HCT116 (cell line): Measurements from ENCODE around the gene FCN3. TPM values are rescaled to one million over a fixed set of nuclear protein-coding genes. Genes with fewer than 3 reads are reported as not detected.

Experiments used
- ATAC-seq: fragments of 200-7000 bp; cut with Tn5 transposase; 2 replicates; pipeline ENCODE4 v1.9.1; 2020; ENCODE audit warnings: mild to moderate bottlenecking, moderate library complexity
- BruUV-seq: library from RNA; stranded (reverse); fragments of 400-500 nt; replicated peaks from 2 replicates; lab custom pipeline; 2021; lab: Mats Ljungman, UMichigan
- CTCF ChIA-PET: fragments of 300-600 bp; sonication (Branson Sonifier 250); formaldehyde crosslinking; loops from one replicate; lab custom pipeline; 2021; ENCODE audit warnings: antibody characterized with exemption; lab: Charles Lee
- POLR2A ChIA-PET: fragments of 300-600, 350-600 bp; sonication (Branson Sonifier 250); formaldehyde crosslinking; loops from one replicate; lab custom pipeline; 2021; ENCODE audit warnings: antibody characterized with exemption; lab: Charles Lee
- RAD21 ChIA-PET, 2 experiments: fragments of 300-600 bp; sonication (Branson Sonifier 250); formaldehyde crosslinking; loops; one replicate each; lab custom pipeline; 2023; ENCODE audit warnings: low total read pairs in 2 of 2; ENCODE audit not compliant: uncharacterized antibody in 2 of 2, unreplicated experiment in 2 of 2, low non-redundant PET in 1 of 2; lab: Charles Lee
- DNase-seq: peaks from one replicate; pipeline ENCODE4 v3.0.0-alpha.2; 2010; ENCODE audit warnings: low read depth, low spot score
- H2AFZ ChIP-seq: fragments of 200-600 bp; shearing (Covaris generic), sonication (generic); 2 replicates; pipeline ENCODE4 v1.6.1; 2017; ENCODE audit warnings: low read depth, mixed run types, mixed read lengths, antibody characterized with exemption, low read length; ENCODE audit not compliant: poor library complexity, severe bottlenecking
- H3K27ac ChIP-seq: 2 replicates; pipeline ENCODE4 v1.5.1; 2012; ENCODE audit warnings: low read depth, low read length
- H3K27me3 ChIP-seq: fragments of 200-600 bp; sonication (generic); 2 replicates; pipeline ENCODE4 v1.6.1; 2016; ENCODE audit warnings: mixed run types, low read length, mixed read lengths; ENCODE audit not compliant: insufficient read depth
- H3K36me3 ChIP-seq, 2 experiments: fragments of 200-500 bp in 1 of 2; fragments of 200-600 bp in 1 of 2; sonication (Bioruptor generic) in 1 of 2; sonication (generic) in 1 of 2; 2 replicates each; pipeline versions ENCODE4 v1.5.1 to v1.6.1; 2014 to 2016; ENCODE audit warnings: low read length in 2 of 2, inconsistent platforms in 1 of 2, mixed read lengths in 1 of 2, mixed run types in 1 of 2; ENCODE audit not compliant: insufficient read depth in 2 of 2, control insufficient read depth in 1 of 2
- H3K4me1 ChIP-seq, 2 experiments: fragments of 200-600 bp in 1 of 2; sonication (generic) in 1 of 2; 2 replicates each; pipeline versions ENCODE4 v1.5.1 to v1.6.1; 2012 to 2017; ENCODE audit warnings: low read length in 2 of 2, inconsistent platforms in 1 of 2, mild to moderate bottlenecking in 1 of 2, mixed read lengths in 1 of 2, mixed run types in 1 of 2, moderate library complexity in 1 of 2; ENCODE audit not compliant: insufficient read depth in 2 of 2, control insufficient read depth in 1 of 2
- H3K4me2 ChIP-seq: fragments of 200-600 bp; sonication (generic); 2 replicates; pipeline ENCODE4 v1.6.1; 2017; ENCODE audit warnings: mixed run types, low read length, mixed read lengths
- H3K4me3 ChIP-seq, 2 experiments: fragments of 200-600 bp in 1 of 2; sonication (generic) in 1 of 2; replicated peaks in 1 of 2; 2 replicates each; pipeline ENCODE4 v1.5.1; 2011 to 2016; ENCODE audit warnings: low read length in 2 of 2, control low read depth in 1 of 2, low read depth in 1 of 2, mild to moderate bottlenecking in 1 of 2, mixed read lengths in 1 of 2, mixed run types in 1 of 2
- H3K79me2 ChIP-seq: fragments of 200-600 bp; sonication (generic); 2 replicates; pipeline ENCODE4 v1.6.1; 2017; ENCODE audit warnings: mild to moderate bottlenecking, mixed run types, low read length, moderate library complexity, mixed read lengths; ENCODE audit not compliant: insufficient read depth
- H3K9ac ChIP-seq: fragments of 200-600 bp; sonication (generic); 2 replicates; pipeline ENCODE4 v1.6.1; 2016; ENCODE audit warnings: low read length, mixed read lengths
- H3K9me2 ChIP-seq: fragments of 200-600 bp; sonication (generic), shearing (Covaris generic); 2 replicates; pipeline ENCODE4 v1.6.1; 2017; ENCODE audit warnings: mixed run types, mild to moderate bottlenecking, moderate library complexity; ENCODE audit not compliant: insufficient read depth
- H3K9me3 ChIP-seq, 2 experiments: fragments of 200-500 bp in 1 of 2; fragments of 200-600 bp in 1 of 2; sonication (Bioruptor generic) in 1 of 2; sonication (generic) in 1 of 2; 2 replicates each; pipeline ENCODE4 v1.6.1; 2014 to 2017; ENCODE audit warnings: low read length in 2 of 2, mixed read lengths in 2 of 2, inconsistent platforms in 1 of 2, low read depth in 1 of 2, mild to moderate bottlenecking in 1 of 2, mixed run types in 1 of 2, moderate library complexity in 1 of 2; ENCODE audit not compliant: control insufficient read depth in 1 of 2, insufficient read depth in 1 of 2
- H4K20me1 ChIP-seq: fragments of 200-600 bp; sonication (generic), shearing (Covaris generic); 2 replicates; pipeline ENCODE4 v1.6.1; 2017; ENCODE audit warnings: mixed run types, mild to moderate bottlenecking, moderate library complexity; ENCODE audit not compliant: insufficient read depth
- CBX3 ChIP-seq: IDR thresholded peaks from 2 replicates; pipeline ENCODE4 v1.6.1; 2012; ENCODE audit warnings: low read depth
- CEBPB ChIP-seq: IDR thresholded peaks from 2 replicates; pipeline ENCODE4 v1.6.1; 2012; ENCODE audit warnings: low read depth
- EGR1 ChIP-seq: IDR thresholded peaks from 2 replicates; pipeline ENCODE4 v1.6.1; 2012; ENCODE audit warnings: low read depth
- ELF1 ChIP-seq: IDR thresholded peaks from 2 replicates; pipeline ENCODE4 v1.6.1; 2012; ENCODE audit warnings: low read depth, borderline replicate concordance
- EZH2 ChIP-seq: fragments of 200-600 bp; sonication (generic); IDR thresholded peaks from 2 replicates; pipeline ENCODE4 v1.6.1; 2017; ENCODE audit warnings: antibody characterized with exemption, mixed run types
- EZH2phosphoT487 ChIP-seq: fragments of 200-600 bp; IDR thresholded peaks from 2 replicates; pipeline ENCODE4 v1.6.1; 2018; ENCODE audit warnings: antibody characterized with exemption, borderline replicate concordance
- JUND ChIP-seq: IDR thresholded peaks from 2 replicates; pipeline ENCODE4 v1.6.1; 2012
- POLR2A ChIP-seq: IDR thresholded peaks from 2 replicates; pipeline ENCODE4 v1.7.0; 2011; ENCODE audit warnings: borderline replicate concordance; ENCODE audit not compliant: insufficient read depth, insufficient read length; ENCODE audit errors: extremely low read depth
- POLR2AphosphoS5 ChIP-seq: IDR thresholded peaks from 2 replicates; pipeline ENCODE4 v1.6.1; 2011; ENCODE audit warnings: mild to moderate bottlenecking, low read depth, low read length, moderate library complexity
- RAD21 ChIP-seq: IDR thresholded peaks from 2 replicates; pipeline ENCODE4 v1.6.1; 2012; ENCODE audit warnings: low read depth, mild to moderate bottlenecking
- SIN3A ChIP-seq: IDR thresholded peaks from 2 replicates; pipeline ENCODE4 v1.6.1; 2012; ENCODE audit warnings: low read depth
- SP1 ChIP-seq: IDR thresholded peaks from 2 replicates; pipeline ENCODE4 v1.6.1; 2012; ENCODE audit warnings: low read depth
- SRF ChIP-seq: IDR thresholded peaks from 2 replicates; pipeline ENCODE4 v1.6.1; 2012; ENCODE audit warnings: low read depth
- YY1 ChIP-seq: IDR thresholded peaks from 2 replicates; pipeline ENCODE4 v1.6.1; 2011; ENCODE audit warnings: low read length, low read depth, moderate library complexity, mild to moderate bottlenecking; ENCODE audit not compliant: insufficient replicate concordance; ENCODE audit errors: extremely low read depth
- ZFX ChIP-seq: fragments of 450-650 bp; IDR thresholded peaks from 2 replicates; pipeline ENCODE4 v1.6.1; 2017
- intact Hi-C: fragments of 100-400 bp; cut with micrococcal nuclease; formaldehyde crosslinking; loops from 2 replicates; pipeline ENCODE4 v1.10.0; 2022
- total RNA-seq: library from RNA; stranded (reverse); gene quantifications from one replicate; pipeline ENCODE4 v1.2.1, GENCODE V29; 2021; ENCODE audit not compliant: unreplicated experiment
- TF ChIP-seq, protein P1 (sequence below): IDR thresholded peaks from 2 replicates; pipeline ENCODE4 v1.6.1; 2011; ENCODE audit warnings: mild to moderate bottlenecking, low read length, moderate library complexity; ENCODE audit not compliant: insufficient replicate concordance; ENCODE audit errors: extremely low read depth
- TF ChIP-seq, protein P2 (sequence below): IDR thresholded peaks from 2 replicates; pipeline ENCODE4 v1.6.1; 2012; ENCODE audit warnings: low read depth
- TF ChIP-seq, protein P3 (sequence below), 3 experiments: fragments of 200-600 bp in 1 of 3; sonication (generic) in 1 of 3; IDR thresholded peaks in 2 of 3; conservative IDR thresholded peaks in 1 of 3; 2 replicates each; pipeline ENCODE4 v1.5.1; 2012 to 2017; ENCODE audit warnings: low read depth in 2 of 3, low read length in 2 of 3, antibody characterized with exemption in 1 of 3, borderline replicate concordance in 1 of 3, control low read depth in 1 of 3, mild to moderate bottlenecking in 1 of 3, mixed read lengths in 1 of 3, mixed run types in 1 of 3, moderate library complexity in 1 of 3; ENCODE audit not compliant: insufficient read depth in 1 of 3
- TF ChIP-seq, protein P4 (sequence below): IDR thresholded peaks from 2 replicates; pipeline ENCODE4 v1.6.1; 2012

The FCN3 gene
- total RNA-seq, 1 experiment from 2014 or later = 1.2 TPM

DNA sequence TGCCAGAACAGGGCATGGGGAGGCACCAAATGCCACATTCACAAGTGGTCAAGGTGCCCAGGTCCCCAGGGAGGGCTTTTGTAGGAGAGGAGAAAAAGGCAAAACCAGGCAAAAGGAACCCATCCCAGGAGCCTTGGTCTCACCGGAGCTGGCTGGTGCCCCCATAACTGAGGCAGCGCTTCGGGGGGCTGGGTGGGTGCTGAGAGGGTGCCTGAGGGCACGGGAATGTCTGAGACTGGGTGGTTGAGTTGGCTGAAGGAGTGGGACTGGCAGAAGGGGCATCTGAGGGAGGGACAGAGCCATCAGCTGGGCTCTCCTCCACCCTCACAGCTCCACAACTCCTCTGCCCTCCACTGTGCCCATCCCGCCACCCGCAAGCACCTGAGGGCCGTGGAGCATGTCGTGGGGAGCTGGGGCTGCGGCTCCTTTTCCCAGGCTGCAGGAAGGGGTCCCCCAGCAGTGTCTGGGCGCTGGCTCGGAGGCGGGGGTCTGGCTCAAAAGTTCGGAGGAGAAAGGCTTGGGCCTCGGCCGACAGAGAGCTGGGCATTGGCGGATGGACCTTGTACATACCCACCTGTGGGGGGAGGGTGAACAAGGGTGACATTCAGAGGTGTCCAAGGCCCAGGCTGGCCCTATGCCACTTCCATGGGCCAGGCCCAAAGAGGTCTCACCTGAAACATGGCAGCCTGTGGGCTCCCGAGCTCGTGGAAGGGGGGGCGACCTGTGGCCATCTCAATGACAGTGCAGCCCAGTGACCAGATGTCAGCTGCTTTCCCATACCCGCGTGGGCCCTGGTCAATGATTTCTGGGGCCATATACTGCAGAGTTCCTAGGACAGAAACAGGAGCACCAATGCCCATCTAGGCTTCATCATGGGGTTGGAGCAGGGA, 16.3 kb downstream of the FCN3 start:
- Histone ChIP-seq H3K36me3 (peaks cover 0 to 7% of the 10 kb centered on the region in 2 experiments; a peak in 1 of 4 replicates), H3K9ac (no peak overlapping the region), H4K20me1 (no peaks in the 10 kb centered on the region), H3K27me3 (no peaks in the 10 kb centered on the region), H3K79me2 (no peaks in the 10 kb centered on the region), H3K4me1 (peaks cover 7 to 11% of the 10 kb centered on the region in 2 experiments; a peak in 3 of 4 replicates), H3K4me2 (no peak overlapping the region), H3K9me3 (no peaks in the 10 kb centered on the region), H3K27ac (no peak overlapping the region), H3K4me3 (no peak overlapping the region), H2AFZ (no peak overlapping the region), H3K9me2 (no peaks in the 10 kb centered on the region)
- ChIA-PET POLR2A (interaction anchor here (1.5 kb wide), 1 partner anchor 8 kb away, joined by 3 read pairs; no protein-coding TSS in a partner anchor), RAD21 (interaction anchor here (0.6 to 1.5 kb wide), 3 partner anchors 12 to 37 kb away, joined by 3 to 5 read pairs (median 3); partner anchors contain the start of gene SYTL1 (in 1 of the 2)), CTCF (interaction anchor here (0.6 to 2.5 kb wide), 7 partner anchors 8 to 314 kb away, joined by 3 to 25 read pairs (median 5); partner anchors contain the start of genes MAP3K6 and SYTL1)
- DNase-seq (no peak), ATAC-seq (0 out of 2 replicates have a peak, but pooled peaks have one; percentile 4)
- no TSS peak for BruUV-seq
- intact Hi-C loops = no loop called here
- TF ChIP-seq CBX3 (no peak), ELF1 (no peak), YY1 (no peak), CEBPB (no peak), EZH2phosphoT487 (no peak), JUND (no peak), POLR2AphosphoS5 (no peak), ZFX (no peak), SRF (no peak), EGR1 (no peak), RAD21 (no peak), SIN3A (no peak), POLR2A (no peak), EZH2 (no peak), SP1 (no peak)
- TF ChIP-seq, protein P1, sequence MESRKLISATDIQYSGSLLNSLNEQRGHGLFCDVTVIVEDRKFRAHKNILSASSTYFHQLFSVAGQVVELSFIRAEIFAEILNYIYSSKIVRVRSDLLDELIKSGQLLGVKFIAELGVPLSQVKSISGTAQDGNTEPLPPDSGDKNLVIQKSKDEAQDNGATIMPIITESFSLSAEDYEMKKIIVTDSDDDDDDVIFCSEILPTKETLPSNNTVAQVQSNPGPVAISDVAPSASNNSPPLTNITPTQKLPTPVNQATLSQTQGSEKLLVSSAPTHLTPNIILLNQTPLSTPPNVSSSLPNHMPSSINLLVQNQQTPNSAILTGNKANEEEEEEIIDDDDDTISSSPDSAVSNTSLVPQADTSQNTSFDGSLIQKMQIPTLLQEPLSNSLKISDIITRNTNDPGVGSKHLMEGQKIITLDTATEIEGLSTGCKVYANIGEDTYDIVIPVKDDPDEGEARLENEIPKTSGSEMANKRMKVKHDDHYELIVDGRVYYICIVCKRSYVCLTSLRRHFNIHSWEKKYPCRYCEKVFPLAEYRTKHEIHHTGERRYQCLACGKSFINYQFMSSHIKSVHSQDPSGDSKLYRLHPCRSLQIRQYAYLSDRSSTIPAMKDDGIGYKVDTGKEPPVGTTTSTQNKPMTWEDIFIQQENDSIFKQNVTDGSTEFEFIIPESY = no peak
- TF ChIP-seq, protein P2, sequence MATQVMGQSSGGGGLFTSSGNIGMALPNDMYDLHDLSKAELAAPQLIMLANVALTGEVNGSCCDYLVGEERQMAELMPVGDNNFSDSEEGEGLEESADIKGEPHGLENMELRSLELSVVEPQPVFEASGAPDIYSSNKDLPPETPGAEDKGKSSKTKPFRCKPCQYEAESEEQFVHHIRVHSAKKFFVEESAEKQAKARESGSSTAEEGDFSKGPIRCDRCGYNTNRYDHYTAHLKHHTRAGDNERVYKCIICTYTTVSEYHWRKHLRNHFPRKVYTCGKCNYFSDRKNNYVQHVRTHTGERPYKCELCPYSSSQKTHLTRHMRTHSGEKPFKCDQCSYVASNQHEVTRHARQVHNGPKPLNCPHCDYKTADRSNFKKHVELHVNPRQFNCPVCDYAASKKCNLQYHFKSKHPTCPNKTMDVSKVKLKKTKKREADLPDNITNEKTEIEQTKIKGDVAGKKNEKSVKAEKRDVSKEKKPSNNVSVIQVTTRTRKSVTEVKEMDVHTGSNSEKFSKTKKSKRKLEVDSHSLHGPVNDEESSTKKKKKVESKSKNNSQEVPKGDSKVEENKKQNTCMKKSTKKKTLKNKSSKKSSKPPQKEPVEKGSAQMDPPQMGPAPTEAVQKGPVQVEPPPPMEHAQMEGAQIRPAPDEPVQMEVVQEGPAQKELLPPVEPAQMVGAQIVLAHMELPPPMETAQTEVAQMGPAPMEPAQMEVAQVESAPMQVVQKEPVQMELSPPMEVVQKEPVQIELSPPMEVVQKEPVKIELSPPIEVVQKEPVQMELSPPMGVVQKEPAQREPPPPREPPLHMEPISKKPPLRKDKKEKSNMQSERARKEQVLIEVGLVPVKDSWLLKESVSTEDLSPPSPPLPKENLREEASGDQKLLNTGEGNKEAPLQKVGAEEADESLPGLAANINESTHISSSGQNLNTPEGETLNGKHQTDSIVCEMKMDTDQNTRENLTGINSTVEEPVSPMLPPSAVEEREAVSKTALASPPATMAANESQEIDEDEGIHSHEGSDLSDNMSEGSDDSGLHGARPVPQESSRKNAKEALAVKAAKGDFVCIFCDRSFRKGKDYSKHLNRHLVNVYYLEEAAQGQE = no peak
- TF ChIP-seq, protein P3, sequence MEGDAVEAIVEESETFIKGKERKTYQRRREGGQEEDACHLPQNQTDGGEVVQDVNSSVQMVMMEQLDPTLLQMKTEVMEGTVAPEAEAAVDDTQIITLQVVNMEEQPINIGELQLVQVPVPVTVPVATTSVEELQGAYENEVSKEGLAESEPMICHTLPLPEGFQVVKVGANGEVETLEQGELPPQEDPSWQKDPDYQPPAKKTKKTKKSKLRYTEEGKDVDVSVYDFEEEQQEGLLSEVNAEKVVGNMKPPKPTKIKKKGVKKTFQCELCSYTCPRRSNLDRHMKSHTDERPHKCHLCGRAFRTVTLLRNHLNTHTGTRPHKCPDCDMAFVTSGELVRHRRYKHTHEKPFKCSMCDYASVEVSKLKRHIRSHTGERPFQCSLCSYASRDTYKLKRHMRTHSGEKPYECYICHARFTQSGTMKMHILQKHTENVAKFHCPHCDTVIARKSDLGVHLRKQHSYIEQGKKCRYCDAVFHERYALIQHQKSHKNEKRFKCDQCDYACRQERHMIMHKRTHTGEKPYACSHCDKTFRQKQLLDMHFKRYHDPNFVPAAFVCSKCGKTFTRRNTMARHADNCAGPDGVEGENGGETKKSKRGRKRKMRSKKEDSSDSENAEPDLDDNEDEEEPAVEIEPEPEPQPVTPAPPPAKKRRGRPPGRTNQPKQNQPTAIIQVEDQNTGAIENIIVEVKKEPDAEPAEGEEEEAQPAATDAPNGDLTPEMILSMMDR (IDR thresholded peaks at IDR 0.05 in 2 of 3, conservative IDR thresholded peaks at IDR 0.05 in 1 of 3; ENCODE audit: borderline replicate concordance in 1 of 3, insufficient read depth in 1 of 3, low read depth in 2 of 3, low read length in 2 of 3) = no peak
- TF ChIP-seq, protein P4, sequence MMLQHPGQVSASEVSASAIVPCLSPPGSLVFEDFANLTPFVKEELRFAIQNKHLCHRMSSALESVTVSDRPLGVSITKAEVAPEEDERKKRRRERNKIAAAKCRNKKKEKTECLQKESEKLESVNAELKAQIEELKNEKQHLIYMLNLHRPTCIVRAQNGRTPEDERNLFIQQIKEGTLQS = no peak
